LNCaP clone FGC (cell line): Measurements from ENCODE around the gene OLIG3.

Experiments
- DNase-seq: peaks from one replicate; pipeline ENCODE4 v3.0.0-alpha.2; 2011; ENCODE audit warnings: low read depth
- H3K4me3 ChIP-seq: 2 replicates; pipeline ENCODE4 v1.5.1; 2011; ENCODE audit warnings: mild to moderate bottlenecking, low read depth, low read length, control low read depth
- TF ChIP-seq, protein P1 (sequence below): IDR thresholded peaks from 2 replicates; pipeline ENCODE4 v1.5.1; 2012; ENCODE audit warnings: mild to moderate bottlenecking; ENCODE audit not compliant: control insufficient read depth, insufficient read depth; ENCODE audit errors: extremely low read depth

Gene OLIG3

DNA sequence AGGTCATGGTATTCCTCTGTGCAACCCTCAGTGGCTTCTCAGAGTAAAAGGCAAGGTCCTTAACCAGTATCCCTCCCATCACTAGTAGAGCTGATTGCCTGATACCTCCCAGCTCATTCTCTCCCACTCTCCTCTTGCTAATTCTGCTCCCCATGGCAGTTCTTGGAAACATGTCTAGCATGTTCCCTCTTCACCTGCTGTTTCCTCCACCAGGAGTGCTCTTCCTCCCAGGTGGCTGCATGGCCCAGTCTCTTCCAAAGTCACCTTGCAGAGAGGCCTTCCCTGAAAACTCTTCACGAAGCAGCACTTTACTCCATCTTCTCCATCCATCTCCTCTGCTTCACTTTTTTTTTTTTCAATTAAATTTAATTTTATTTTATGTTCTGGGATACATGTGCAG lies 36.2 kb upstream of the OLIG3 start:
- DNase-seq = no peak
- TF ChIP-seq, protein P1, sequence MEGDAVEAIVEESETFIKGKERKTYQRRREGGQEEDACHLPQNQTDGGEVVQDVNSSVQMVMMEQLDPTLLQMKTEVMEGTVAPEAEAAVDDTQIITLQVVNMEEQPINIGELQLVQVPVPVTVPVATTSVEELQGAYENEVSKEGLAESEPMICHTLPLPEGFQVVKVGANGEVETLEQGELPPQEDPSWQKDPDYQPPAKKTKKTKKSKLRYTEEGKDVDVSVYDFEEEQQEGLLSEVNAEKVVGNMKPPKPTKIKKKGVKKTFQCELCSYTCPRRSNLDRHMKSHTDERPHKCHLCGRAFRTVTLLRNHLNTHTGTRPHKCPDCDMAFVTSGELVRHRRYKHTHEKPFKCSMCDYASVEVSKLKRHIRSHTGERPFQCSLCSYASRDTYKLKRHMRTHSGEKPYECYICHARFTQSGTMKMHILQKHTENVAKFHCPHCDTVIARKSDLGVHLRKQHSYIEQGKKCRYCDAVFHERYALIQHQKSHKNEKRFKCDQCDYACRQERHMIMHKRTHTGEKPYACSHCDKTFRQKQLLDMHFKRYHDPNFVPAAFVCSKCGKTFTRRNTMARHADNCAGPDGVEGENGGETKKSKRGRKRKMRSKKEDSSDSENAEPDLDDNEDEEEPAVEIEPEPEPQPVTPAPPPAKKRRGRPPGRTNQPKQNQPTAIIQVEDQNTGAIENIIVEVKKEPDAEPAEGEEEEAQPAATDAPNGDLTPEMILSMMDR = peak; percentile 11; the same call in 1 of the 2 replicates
- H3K4me3 ChIP-seq = no peak overlapping the region

DNA sequence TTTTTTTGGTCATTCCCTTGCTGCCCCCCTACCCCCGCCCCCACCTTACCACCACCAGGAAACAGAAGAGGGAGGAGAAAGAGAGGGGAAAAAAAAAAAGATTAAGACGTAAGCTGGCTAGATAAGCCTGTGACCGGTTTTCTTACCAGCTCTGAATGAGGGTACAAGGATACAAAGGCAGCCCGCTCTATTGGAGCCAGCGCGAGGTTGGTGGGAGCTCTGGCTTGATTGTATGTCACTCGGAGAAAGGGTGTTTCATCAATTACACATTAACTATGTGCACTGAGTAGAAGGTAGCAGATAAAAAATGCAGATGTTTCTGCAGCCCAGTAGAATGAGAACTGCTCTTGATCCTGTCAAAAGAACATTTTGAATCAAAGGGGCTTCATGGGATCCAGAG lies 28.6 kb upstream of the OLIG3 start:
- H3K4me3 ChIP-seq = no peak overlapping the region

DNA sequence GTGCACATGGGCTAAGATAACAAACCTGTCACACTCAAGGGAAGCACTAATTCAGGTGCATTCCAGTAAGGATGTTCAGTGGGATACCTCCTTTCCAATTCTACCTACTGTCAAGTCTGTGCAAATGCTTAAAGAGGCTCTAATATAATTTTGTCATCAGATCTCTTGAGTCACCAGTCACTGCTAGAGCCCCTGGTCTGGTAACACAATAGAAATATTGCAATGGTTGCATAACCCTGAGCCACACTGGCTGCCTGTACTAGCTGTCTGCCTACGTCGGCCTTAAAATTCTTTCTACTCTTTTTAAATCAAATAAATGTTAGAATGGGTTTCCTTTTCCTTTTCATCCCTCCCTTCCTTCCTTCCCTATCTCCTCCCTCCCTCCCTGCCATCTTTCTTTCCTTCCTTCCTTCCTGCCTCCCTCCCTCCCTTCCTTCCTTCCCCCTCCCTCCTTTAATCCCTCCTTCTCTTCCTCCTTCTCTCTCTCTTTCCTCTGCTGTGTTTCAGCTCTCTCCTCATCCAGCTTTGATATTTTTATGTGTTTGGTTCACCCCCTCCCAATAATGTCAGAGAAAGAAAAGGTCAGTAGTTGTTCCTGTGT lies 28.1 kb upstream of the OLIG3 start:
- no peak overlapping the region for H3K4me3 ChIP-seq
- TF ChIP-seq, protein P1 = no peak
- no peak for DNase-seq

More for the DNA sequence above, 28.6 kb upstream of the OLIG3 start:
- no peak for DNase-seq
- TF ChIP-seq, protein P1 = no peak

DNA sequence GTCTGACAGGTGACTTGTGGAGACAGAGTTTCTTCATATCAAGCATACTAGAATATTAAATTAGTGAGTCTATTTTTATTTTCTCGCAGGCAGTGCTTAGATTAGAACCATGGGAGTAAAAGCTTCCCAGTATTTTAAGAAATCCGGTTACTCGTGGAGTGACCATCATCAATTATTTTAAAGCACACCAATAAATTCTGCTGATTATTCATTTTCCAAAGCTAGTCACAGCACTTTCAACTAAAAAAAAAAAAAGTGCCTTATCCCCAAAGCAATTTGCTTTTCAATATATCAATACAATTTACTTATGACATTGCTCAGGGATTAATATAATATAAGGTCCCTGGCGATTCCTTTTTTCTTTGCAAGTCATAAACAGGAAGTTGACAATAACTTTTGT lies 26.3 kb upstream of the OLIG3 start:
- TF ChIP-seq, protein P1 = no peak
- DNase-seq = no peak

DNA sequence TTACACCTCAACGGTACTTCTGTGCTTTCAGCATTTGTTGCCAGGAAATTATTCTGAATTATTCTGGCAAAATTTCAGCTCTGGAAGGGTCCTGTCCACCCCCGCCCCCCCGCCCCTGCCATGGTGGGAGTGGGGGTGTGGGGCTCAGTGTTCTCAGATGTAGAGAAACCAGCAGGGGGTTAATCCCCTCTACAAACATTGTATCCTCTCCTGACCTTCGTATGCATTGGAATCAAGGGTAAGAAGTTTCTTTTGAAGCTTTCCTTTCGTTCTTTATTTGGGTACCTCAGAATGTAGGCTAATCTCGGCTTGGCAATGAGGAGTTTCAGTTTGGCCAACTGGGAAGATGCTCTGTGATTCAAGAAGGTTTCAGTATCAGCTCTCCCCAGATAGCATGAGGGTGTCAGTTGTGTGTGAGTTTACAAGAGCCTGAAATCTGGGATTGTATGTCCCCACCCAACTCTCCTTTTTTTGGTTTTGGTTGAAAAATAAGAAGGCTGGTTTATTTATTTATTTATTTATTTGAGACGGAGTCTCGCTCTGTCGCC lies 25.5 kb upstream of the OLIG3 start:
- TF ChIP-seq, protein P1 = no peak
- DNase-seq = no peak

More for the DNA sequence above, 26.3 kb upstream of the OLIG3 start:
- H3K4me3 ChIP-seq = no peak overlapping the region

GRCh38 chr6:137518386-137518983 lies 24.3 kb upstream of the OLIG3 start:
- DNase-seq = no peak
- no peak overlapping the region for H3K4me3 ChIP-seq
- TF ChIP-seq, protein P1 = no peak

More for the DNA sequence above, 25.5 kb upstream of the OLIG3 start:
- H3K4me3 ChIP-seq = no peak overlapping the region
